ENCODE data around the gene C1orf198.

DNA sequence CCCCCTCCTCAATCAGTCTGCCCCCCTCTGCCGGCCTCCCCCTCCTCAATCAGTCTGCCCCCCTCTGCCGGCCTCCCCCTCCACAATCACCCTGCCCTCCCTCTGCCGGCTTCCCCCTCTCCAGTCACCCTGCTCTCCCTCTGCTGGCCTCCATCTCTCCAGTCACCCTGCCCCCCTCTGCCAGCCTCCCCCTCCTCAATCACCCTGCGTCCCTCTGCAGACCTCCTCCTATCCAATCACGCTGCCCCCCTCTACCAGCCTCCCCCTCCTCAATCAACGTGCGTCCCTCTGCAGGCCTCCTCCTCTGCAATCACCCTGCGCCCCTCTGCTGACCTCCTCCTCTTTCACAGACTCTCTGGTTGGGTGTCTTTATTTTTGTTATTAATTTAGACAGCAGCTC is 11.5 kb upstream of the C1orf198 start:
- TF ChIP-seq, protein P1, sequence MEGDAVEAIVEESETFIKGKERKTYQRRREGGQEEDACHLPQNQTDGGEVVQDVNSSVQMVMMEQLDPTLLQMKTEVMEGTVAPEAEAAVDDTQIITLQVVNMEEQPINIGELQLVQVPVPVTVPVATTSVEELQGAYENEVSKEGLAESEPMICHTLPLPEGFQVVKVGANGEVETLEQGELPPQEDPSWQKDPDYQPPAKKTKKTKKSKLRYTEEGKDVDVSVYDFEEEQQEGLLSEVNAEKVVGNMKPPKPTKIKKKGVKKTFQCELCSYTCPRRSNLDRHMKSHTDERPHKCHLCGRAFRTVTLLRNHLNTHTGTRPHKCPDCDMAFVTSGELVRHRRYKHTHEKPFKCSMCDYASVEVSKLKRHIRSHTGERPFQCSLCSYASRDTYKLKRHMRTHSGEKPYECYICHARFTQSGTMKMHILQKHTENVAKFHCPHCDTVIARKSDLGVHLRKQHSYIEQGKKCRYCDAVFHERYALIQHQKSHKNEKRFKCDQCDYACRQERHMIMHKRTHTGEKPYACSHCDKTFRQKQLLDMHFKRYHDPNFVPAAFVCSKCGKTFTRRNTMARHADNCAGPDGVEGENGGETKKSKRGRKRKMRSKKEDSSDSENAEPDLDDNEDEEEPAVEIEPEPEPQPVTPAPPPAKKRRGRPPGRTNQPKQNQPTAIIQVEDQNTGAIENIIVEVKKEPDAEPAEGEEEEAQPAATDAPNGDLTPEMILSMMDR (IDR thresholded peaks at IDR 0.05) = no peak
- no peak for TF ChIP-seq POLR2A (IDR thresholded peaks at IDR 0.05)
- TF ChIP-seq POLR2AphosphoS5 (IDR thresholded peaks at IDR 0.05; ENCODE audit: insufficient read depth in 1 of 2, low read depth in 1 of 2) = no peak

Measured in vagina (tissue), 2 donors.